ENCODE results near the gene IGSF21.

IGSF21 gene

GRCh38 chr1:18134324-18135046, 26.9 kb downstream of the IGSF21 start:
- intact Hi-C loops (cut with DNase I) = no loop called here
- no peak for DNase-seq

GRCh38 chr1:18137759-18138345, 30.3 kb downstream of the IGSF21 start:
- DNase-seq = no peak
- intact Hi-C loops (cut with DNase I) = no loop called here

DNA sequence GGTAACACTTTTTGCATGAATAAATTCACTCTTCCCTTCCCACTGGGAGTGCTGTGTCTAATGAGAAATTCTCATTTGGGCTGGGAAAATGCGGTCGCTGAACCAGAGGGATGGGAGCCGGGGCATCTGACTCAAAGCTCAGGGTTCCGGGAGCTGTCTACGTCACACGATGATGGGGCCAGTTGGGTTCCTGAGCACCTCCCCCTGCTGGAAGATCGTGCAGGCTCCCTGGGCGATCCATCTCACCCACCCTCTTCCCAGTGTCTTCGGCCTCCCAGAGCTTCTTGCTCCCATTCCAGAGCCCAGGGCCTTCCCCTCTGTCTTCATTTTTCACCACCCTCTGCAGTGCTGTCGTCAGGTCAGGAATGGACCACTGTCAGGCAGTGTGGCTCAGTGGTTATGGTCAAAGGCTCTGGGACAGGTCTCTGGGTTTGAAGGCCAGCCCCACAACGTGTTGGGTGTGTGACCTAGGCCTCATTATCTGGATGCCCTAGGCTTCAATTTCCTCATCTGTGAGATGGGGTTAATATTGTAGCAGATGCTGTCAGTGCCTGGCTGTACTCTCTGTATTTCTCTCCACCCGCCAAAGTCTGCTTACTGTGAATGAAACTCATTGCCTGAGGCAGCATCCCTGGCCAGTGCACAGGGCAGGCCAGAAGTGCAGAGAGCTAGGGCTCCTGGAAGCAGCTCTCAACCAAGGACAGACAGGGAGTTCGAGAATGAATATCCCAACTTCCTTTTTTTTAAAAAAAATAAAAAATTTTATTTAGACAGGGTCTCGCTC, 31.8 kb downstream of the IGSF21 start:
- intact Hi-C loops (cut with DNase I) = no loop called here

DNA sequence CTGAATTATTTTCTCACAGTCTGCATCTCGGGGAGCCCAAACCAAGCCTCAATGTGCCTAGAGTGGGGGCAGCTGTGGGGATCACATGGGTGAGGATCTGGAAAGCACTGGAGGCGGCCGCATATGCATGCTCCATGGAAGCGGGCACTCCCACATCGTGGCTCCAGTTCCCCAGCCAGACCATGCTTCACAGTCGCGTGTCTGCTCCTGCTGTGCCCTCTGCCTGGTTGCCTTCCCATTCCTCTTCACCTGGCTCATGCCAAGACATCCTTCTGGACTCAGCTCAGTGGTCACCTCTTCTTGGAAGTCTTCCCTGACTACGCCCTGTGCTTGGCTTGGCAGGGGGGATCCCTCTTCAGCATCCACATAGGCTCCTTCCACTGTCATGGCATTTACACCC, 32.8 kb downstream of the IGSF21 start:
- DNase-seq = no peak
- intact Hi-C loops (cut with DNase I) = no loop called here

More for the DNA sequence above, 31.8 kb downstream of the IGSF21 start:
- DNase-seq = no peak

- intact Hi-C loops (cut with DNase I) = no loop called here
- no peak for DNase-seq
Observed at GRCh38 chr1:18141661-18142060, 34.1 kb downstream of the IGSF21 start.

GRCh38 chr1:18142471-18142870, 34.9 kb downstream of the IGSF21 start:
- intact Hi-C loops (cut with DNase I) = no loop called here
- peak in 24 of 42 donors; percentile 11 to 56 (median 36) for DNase-seq

GRCh38 chr1:18142969-18143368, 35.4 kb downstream of the IGSF21 start:
- intact Hi-C loops (cut with DNase I) = no loop called here
- DNase-seq = peak in 2 of 42 donors; percentile 22

DNA sequence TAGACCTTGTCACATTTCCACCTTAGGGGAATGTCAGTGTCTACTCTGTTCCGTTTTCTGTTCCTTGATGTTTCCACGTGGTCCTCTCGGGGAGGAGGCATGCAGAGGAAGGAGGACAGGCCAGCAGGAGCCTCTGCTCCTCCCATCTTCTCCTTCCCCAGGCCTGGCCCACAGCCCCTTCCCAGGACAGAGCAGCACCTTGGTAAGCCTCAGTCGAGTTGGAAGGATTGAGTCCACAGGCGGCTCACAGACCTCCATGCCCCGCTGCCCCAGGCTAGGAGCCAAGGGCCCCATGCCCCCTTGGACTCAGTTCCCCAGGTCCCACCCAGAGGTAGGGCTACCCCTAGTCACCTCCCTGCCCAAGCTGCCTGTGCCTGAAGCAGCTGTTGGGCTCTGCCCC, 36.5 kb downstream of the IGSF21 start:
- no peak for DNase-seq
- intact Hi-C loops (cut with DNase I) = no loop called here

DNA sequence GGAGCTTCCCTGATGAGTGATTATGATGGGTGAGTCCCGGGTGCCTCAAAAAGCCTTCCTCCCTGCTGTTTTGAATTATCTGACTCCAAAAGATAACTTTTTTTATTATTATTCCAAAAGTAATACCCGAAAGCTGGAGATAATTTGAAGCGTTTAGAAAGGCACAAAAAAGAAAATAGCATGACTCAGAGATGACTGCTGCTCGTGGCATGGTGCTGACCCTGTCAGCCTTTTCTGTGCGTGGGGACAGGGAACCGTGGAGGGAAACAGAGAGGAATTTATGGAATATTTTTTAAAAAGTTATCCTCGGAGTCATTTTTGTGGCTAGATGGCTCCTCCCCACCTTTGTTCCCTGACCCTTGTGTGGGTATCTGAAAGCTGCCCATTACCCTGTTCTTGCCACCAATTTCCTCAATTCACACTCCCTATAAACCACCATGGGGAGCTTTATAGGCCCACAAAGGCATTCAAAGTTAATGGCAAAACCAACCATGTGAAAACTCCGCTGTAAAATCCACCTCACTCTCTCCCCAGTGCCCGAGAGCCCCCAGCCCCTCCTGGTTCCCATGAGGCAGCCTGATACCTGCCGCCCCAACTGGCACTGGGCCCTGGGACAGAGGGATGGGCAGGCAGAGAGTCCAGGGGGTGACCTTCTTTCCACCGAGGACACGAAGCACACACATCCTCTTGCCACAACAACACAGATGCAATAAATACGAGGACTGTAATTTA, 37.5 kb downstream of the IGSF21 start:
- intact Hi-C loops (cut with DNase I) = no loop called here

DNA sequence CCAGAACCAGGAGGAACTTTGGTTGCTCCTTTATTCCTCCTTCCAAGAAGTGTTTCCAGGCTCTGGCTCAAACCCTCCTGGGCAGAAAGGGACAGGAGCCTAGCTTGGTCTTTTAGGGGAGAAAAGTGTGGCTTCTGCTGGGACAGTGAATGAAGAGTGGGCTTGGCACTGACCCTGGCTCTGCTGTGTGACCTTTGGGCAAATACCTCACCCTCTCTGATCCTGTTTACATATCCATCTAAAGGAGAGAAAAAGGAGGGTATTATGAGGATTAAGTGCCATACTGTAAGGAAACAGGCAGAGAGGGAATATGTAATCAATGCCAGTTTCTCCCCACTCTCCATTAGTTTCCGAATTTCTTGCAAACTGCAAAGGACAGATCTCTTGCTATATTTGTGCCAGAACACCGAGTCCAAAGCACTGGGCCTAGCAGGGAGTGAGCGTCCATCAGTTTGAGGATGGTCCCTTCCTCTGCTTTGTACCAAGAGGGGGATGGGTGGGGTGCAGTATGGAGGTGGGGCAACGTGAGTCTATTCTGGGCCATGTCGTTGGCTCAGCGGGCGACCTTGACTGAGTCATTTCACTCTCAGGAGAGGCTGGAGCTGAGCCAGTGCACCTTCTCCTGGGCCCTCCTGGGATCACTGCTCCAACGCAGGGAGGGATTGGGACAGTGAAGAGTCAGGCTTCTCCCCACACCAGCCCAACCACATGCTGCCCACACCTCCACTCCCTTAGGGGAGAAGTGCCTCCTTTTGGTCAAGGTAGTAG, 38.4 kb downstream of the IGSF21 start:
- DNase-seq = no peak
- intact Hi-C loops (cut with DNase I) = no loop called here

More for the DNA sequence above, 37.5 kb downstream of the IGSF21 start:
- DNase-seq = no peak

GRCh38 chr1:18146886-18147285, 39.3 kb downstream of the IGSF21 start:
- intact Hi-C loops (cut with DNase I) = no loop called here
- DNase-seq = no peak

DNA sequence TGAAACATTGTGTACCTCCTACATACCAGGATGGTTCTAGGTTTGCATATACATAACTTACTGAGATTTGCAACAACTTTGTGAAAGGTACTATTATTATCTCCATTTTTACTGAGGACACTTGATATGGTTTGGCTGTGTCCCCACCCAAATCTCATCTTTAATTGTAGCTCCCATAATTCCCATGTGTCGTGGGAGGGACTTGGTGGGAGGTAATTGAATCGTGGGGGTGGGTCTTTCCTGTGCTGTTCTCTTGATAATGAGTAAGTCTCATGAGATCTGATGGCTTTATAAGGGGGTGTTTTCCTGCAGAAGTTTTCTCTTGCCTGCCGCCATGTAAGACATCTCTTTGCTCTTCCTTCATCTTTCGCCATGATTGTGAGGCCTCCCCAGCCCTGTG, 40.1 kb downstream of the IGSF21 start:
- intact Hi-C loops (cut with DNase I) = no loop called here
- no peak for DNase-seq

- no peak for DNase-seq
- intact Hi-C loops (cut with DNase I) = no loop called here
Observed at GRCh38 chr1:18148461-18148860, 40.9 kb downstream of the IGSF21 start.

DNA sequence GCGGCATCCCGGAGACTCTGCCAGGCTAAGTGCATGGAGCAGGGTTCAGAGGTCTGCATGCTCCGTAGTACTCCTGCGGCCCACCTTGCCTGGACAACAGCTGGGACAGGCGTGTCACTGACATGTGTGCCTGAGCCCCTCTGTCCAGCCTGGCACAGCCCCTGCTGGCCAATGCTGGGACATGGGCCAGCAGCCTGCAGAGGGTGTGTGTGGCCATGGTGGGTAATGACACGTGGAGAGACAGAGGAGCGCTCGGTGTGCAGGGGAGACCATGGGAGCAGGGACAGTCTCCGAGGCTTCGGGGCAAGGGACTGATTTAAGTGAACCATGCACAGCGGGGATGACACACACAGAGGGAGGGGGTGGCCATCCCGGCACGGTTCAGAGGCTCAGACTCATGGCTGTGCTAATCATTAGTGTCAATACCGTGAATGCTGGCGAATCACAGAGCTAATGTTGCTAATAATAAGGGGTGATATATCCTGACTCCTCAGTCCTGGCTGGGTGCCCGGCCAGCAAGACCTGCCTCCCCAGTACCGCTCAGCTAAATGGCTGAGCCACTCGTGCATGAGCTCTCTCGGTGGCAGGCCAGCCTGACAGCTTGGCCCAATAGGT, 41.5 kb downstream of the IGSF21 start:
- no peak for DNase-seq
- intact Hi-C loops (cut with DNase I) = no loop called here

- no peak for DNase-seq
Observed at GRCh38 chr1:18151436-18152122, 44.0 kb downstream of the IGSF21 start.

GRCh38 chr1:18154430-18155194, 47.0 kb downstream of the IGSF21 start:
- no peak for DNase-seq
- intact Hi-C loops (cut with DNase I) = no loop called here

More at GRCh38 chr1:18151436-18152122, 44.0 kb downstream of the IGSF21 start:
- intact Hi-C loops (cut with DNase I) = no loop called here

GRCh38 chr1:18155881-18156385, 48.3 kb downstream of the IGSF21 start:
- intact Hi-C loops (cut with DNase I) = no loop called here
- no peak for DNase-seq

Data from head of caudate nucleus (tissue), 42 donors.